Prostate gland (tissue), 2 donors: ENCODE results near the gene KLF7. TPM values are rescaled to one million over a fixed set of nuclear protein-coding genes. Genes with fewer than 3 reads are reported as not detected.
A peak's percentile ranks its signal among the peaks of the same experiment; 100 is the strongest.

ENCODE experiments used
- DNase-seq: peaks from one replicate; pipeline ENCODE4 v3.0.0-alpha.2; 2019; ENCODE audit warnings: low spot score
- H3K27ac ChIP-seq, 2 donors: fragments of 200-600 bp; sonication (generic); 2 replicates each; pipeline ENCODE4 v1.5.1; 2017 to 2019
- H3K27me3 ChIP-seq: fragments of 200-600 bp; sonication (generic); replicated peaks from 2 replicates; pipeline ENCODE4 v1.5.1; 2019; ENCODE audit not compliant: insufficient read depth
- H3K36me3 ChIP-seq, 2 donors: fragments of 200-600 bp; sonication (generic); 1 replicate in 1 of 2; 2 replicates in 1 of 2; pipeline versions ENCODE4 v1.5.1 to v1.8.1; 2017 to 2019
- H3K4me1 ChIP-seq: fragments of 200-600 bp; sonication (generic); replicated peaks from 2 replicates; pipeline ENCODE4 v1.5.1; 2019
- H3K4me3 ChIP-seq, 2 donors: fragments of 200-600 bp; sonication (generic); 2 replicates each; pipeline ENCODE4 v1.5.1; 2017 to 2019
- H3K9me3 ChIP-seq: fragments of 200-600 bp; sonication (generic); 2 replicates; pipeline ENCODE4 v1.5.1; 2017
- CTCF ChIP-seq, 4 experiments: fragments of 200-600 bp in 2 of 4; fragments of 450-650 bp in 2 of 4; sonication (generic) in 2 of 4; IDR thresholded peaks; 1 replicate in 3 of 4; 2 replicates in 1 of 4; pipeline ENCODE4 v1.5.1; 2016 to 2019; ENCODE audit warnings: antibody characterized with exemption in 4 of 4, mild to moderate bottlenecking in 2 of 4, moderate library complexity in 2 of 4
- POLR2A ChIP-seq: fragments of 450-650 bp; IDR thresholded peaks from one replicate; pipeline ENCODE4 v1.6.1; 2016; ENCODE audit warnings: antibody characterized with exemption, mild to moderate bottlenecking
- POLR2AphosphoS5 ChIP-seq: sonication (generic); formaldehyde crosslinking; IDR thresholded peaks from one replicate; pipeline ENCODE4 v1.6.1; 2017; ENCODE audit warnings: antibody characterized with exemption
- WGBS: methylation state at CpG from one replicate; pipeline ENCODE4 v1.1.5; 2018; 5-methylcytosine and 5-hydroxymethylcytosine counted together
- intact Hi-C: fragments of 100-400 bp; cut with DNase I; formaldehyde crosslinking; loops from one replicate; pipeline ENCODE4 v1.14.2; 2022
- total RNA-seq, 2 donors: library from RNA; depleted of rRNA; stranded (reverse); fragments of >200 nt; gene quantifications; one replicate each; pipeline ENCODE4 v1.1.0, GENCODE V29; 2016

The KLF7 gene
- total RNA-seq, 2 donors from 2014 or later: 10.2 to 23.9 TPM

DNA sequence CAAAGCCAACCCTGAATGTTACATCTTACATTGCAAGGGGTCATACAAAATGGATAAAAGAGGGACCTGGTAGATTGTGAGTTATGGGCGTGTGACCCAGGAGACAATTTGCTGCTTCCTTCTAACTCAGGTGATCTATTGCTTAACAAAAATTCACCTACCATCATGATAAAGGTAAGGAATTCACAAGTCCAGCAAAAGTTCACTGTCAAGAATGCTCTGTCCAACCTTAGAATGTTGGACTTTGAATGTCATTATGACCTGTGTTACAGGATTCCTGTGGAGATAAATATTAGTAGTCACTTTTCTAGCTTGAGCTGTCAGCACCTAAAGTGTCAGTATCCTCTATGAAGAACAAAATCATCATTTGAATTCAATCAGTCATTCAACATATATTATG lies 7.9 kb upstream of the KLF7 start:
- H3K27ac ChIP-seq: no peak overlapping the region
- no peaks in the 10 kb centered on the region for H3K36me3 ChIP-seq
- H3K4me1 ChIP-seq: no peaks in the 10 kb centered on the region
- no peaks in the 10 kb centered on the region for H3K9me3 ChIP-seq
- 94% methylated on average over 1 of the region's 1 CpG for WGBS
- no peaks in the 10 kb centered on the region for H3K27me3 ChIP-seq
- H3K4me3 ChIP-seq: no peak overlapping the region
- TF ChIP-seq POLR2AphosphoS5 (no peak), CTCF (IDR thresholded peaks at IDR 0.05) (no peak), POLR2A (no peak)
- intact Hi-C loops: no loop called here
- no peak for DNase-seq

DNA sequence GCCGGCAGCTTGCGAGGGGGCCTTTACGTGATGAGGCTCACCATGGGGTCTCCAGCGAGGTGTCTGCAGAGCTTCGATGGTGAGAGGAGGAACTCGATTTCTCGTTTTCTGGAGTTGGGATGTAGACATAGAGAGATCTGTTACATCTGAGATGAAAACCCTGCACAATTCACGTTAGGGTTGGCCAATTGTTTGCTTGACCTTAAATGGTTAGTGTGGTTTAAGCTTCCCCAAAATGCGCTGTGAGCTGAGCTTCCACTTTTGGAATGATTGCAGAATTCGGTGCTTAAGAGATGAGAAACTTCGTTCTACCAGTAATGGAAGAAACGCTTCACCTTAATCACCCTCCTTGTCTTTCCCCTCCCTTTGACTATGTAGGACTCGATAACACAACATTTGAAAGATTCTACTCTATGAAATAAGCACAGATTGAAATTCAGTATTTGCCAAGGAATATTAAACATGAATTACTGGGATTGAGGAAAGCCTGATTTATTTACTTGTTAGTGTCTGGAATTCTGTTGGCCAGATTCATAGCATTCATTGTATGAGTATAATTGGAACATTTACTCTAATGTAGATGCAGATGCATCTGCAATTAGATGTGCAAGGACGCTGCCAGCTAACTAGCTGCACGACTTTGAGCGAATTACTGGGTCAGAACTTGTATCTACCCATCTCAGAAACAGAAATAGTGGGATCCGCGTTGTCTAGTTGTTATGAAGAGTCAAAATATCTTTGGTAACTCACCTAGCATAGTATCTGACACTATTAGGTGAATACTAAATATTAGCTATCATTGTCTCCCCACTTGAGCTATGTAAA lies 1.6 kb upstream of the KLF7 start:
- Histone ChIP-seq H3K27ac (peak overlapping the region; percentile 100), H3K9me3 (no peaks in the 10 kb centered on the region), H3K36me3 (no peaks in the 10 kb centered on the region), H3K4me3 (peak overlapping the region; percentile 81 to 85), H3K27me3 (no peaks in the 10 kb centered on the region), H3K4me1 (no peaks in the 10 kb centered on the region)
- 31% methylated on average over 18 of the region's 18 CpGs for WGBS
- TF ChIP-seq POLR2AphosphoS5 (no peak), POLR2A (no peak), CTCF (IDR thresholded peaks at IDR 0.05) (no peak)
- intact Hi-C loops: loop anchor here (2.0 to 10.0 kb wide), 7 partner anchors 60 to 1013 kb away; partner anchors contain the start of genes EEF1B2, METTL21A and NDUFS1
- DNase-seq: no peak

GRCh38 chr2:207166349-207167098 lies 776 bp upstream of the KLF7 start:
- no peaks in the 10 kb centered on the region for H3K27me3 ChIP-seq
- peak overlapping the region; percentile 81 to 85 for H3K4me3 ChIP-seq
- H3K4me1 ChIP-seq: no peaks in the 10 kb centered on the region
- DNase-seq: peak; percentile 67
- under 1% methylated on average over 67 of the region's 86 CpGs for WGBS
- H3K9me3 ChIP-seq: no peaks in the 10 kb centered on the region
- H3K27ac ChIP-seq: peak overlapping the region; percentile 100
- no peak for TF ChIP-seq POLR2AphosphoS5
- TF ChIP-seq POLR2A: peak; percentile 95
- TF ChIP-seq CTCF (IDR thresholded peaks at IDR 0.05): peak in 3 of 4 experiments; percentile 9 to 73 (median 61)
- intact Hi-C loops: loop anchor here (2.0 to 10.0 kb wide), 7 partner anchors 61 to 1012 kb away; partner anchors contain the start of genes EEF1B2, METTL21A and NDUFS1
- H3K36me3 ChIP-seq: no peaks in the 10 kb centered on the region

- H3K4me3 ChIP-seq: peak overlapping the region; percentile 81 to 85
- no peaks in the 10 kb centered on the region for H3K4me1 ChIP-seq
- peak; percentile 99 for DNase-seq
- H3K36me3 ChIP-seq: no peaks in the 10 kb centered on the region
- under 1% methylated on average over 20 of the region's 20 CpGs for WGBS
- H3K9me3 ChIP-seq: no peaks in the 10 kb centered on the region
- peak; percentile 99 for TF ChIP-seq POLR2AphosphoS5
- TF ChIP-seq CTCF (IDR thresholded peaks at IDR 0.05): no peak
- intact Hi-C loops: loop anchor here (2.0 to 10.0 kb wide), 7 partner anchors 61 to 1011 kb away; partner anchors contain the start of genes EEF1B2, METTL21A and NDUFS1
- H3K27me3 ChIP-seq: no peaks in the 10 kb centered on the region
- H3K27ac ChIP-seq: peak overlapping the region; percentile 100
These were observed 246 bp upstream of the KLF7 start for GRCh38 chr2:207166039-207166348.
